NT2/D1 (cell line): ENCODE data around the gene MACROD1.

Experiments
- DNase-seq: peaks from one replicate; pipeline ENCODE4 v3.0.0-alpha.2; 2011; ENCODE audit warnings: low read depth, low spot score
- H3K27me3 ChIP-seq: 2 replicates; pipeline ENCODE4 v1.6.0; 2011; ENCODE audit warnings: mild to moderate bottlenecking; ENCODE audit not compliant: insufficient read length, insufficient read depth
- H3K36me3 ChIP-seq: 2 replicates; pipeline ENCODE4 v1.6.1; 2011; ENCODE audit warnings: mild to moderate bottlenecking, low read length, mixed read lengths; ENCODE audit not compliant: insufficient read depth, insufficient read length
- H3K4me1 ChIP-seq: 2 replicates; pipeline ENCODE4 v1.5.1; 2011; ENCODE audit not compliant: insufficient read depth, insufficient read length
- H3K4me3 ChIP-seq: 2 replicates; pipeline ENCODE4 v1.5.1; 2011; ENCODE audit warnings: low read depth; ENCODE audit not compliant: insufficient read length
- H3K9ac ChIP-seq: 2 replicates; pipeline ENCODE4 v1.6.0; 2011; ENCODE audit warnings: low read depth; ENCODE audit not compliant: insufficient read length
- H3K9me3 ChIP-seq: 2 replicates; pipeline ENCODE4 v1.5.1; 2011; ENCODE audit warnings: mild to moderate bottlenecking, low read length; ENCODE audit not compliant: insufficient read depth
- SUZ12 ChIP-seq: IDR thresholded peaks from 2 replicates; pipeline ENCODE4 v1.6.1; 2011; ENCODE audit not compliant: insufficient read length, insufficient read depth; ENCODE audit errors: extremely low read depth
- YY1 ChIP-seq: IDR thresholded peaks from 2 replicates; pipeline ENCODE4 v1.6.1; 2011; ENCODE audit not compliant: insufficient read length, insufficient read depth
- ZNF274 ChIP-seq: IDR thresholded peaks from 2 replicates; pipeline ENCODE4 v1.6.1; 2011; ENCODE audit warnings: mild to moderate bottlenecking, low read depth, low read length

Gene MACROD1

DNA sequence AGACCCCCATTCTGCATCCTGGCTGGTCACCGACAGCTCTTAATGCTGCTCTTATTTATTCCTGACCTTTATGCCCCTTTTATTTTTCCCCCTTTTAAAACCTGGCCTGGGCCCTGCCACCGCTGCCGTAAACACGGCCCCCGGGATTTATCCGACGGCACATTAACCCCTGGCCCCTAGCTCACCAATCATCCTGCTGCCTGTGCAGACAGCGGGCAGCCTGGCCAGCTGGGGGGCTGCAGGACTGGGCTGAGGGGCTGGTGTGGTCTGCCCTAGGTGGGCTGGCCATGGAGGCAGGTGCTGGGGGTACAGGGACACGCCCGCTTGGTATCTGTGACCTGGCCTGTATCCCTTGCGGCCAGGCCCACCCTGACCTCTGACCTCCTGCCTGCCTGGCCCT lies 151.6 kb downstream of the MACROD1 start:
- Histone ChIP-seq H3K4me1 (peaks cover 24% of the 10 kb centered on the region), H3K9ac (no peak overlapping the region), H3K27me3 (peaks cover 38% of the 10 kb centered on the region), H3K9me3 (peaks cover 12% of the 10 kb centered on the region), H3K4me3 (no peak overlapping the region), H3K36me3 (no peaks in the 10 kb centered on the region)
- TF ChIP-seq ZNF274 (no peak), YY1 (no peak), SUZ12 (no peak)
- no peak for DNase-seq

DNA sequence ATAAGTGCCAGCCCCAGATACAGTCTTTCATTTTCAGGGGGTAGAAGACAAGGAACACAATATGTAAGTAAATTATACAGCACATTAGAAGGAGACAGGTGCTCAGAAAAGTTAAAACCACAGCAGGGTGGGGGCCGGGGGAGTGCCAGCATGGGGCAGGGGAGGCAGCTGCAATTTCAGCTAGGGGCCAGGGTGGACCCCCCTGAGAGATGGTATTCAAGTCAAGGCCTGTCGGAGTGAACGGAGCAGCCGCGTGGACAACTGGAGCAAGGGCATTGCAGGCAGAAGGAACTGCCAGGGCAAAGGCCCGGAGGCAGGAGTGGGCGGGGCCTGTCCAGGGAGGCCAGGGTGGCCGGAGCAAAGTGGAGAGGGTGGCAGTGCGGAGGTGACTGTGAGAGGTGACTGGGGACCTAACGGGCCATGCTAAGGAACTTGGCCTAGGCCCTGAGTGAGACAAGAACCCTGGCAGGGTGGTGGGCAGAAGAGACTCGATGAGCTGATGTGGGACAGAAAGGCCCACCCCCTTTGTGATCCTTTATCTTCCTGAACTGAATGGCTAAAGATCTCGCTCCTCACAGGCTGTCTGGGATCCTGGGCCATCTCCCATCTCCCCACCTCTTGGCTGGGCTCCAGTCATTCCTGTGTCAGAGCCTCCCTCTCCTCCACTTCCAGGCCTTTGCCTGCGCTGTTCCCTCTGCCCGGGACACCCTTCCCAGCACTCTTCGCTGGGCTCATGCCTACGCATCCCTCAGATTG lies 152.6 kb downstream of the MACROD1 start:
- Histone ChIP-seq H3K4me3 (no peak overlapping the region), H3K9me3 (peaks cover 12% of the 10 kb centered on the region), H3K9ac (no peak overlapping the region), H3K36me3 (no peaks in the 10 kb centered on the region), H3K4me1 (peaks cover 17% of the 10 kb centered on the region), H3K27me3 (peaks cover 47% of the 10 kb centered on the region)
- no peak for TF ChIP-seq ZNF274
- no peak for DNase-seq

DNA sequence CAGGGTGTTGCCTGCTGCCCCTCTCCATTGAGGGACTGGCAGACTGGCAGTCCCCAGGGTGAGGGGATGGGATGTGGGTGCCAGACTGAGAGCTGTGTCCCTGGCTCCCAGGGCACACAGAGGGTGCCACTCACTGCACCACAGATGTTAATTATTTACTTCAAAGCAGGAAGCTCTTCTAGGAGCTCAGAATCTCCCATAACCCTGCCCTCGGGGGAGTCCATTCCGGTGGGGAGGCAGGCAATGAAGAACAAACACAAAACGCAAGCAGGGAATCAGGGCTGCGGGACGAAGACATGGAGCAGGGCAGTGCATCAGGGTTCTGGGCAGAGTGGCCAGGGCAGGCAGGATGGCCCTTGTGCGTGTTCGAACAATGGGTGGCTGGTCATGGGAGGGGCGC lies 154.5 kb downstream of the MACROD1 start:
- H3K9me3 ChIP-seq = peaks cover 12% of the 10 kb centered on the region
- DNase-seq = no peak
- no peak overlapping the region for H3K4me3 ChIP-seq
- H3K9ac ChIP-seq = no peak overlapping the region
- H3K36me3 ChIP-seq = no peaks in the 10 kb centered on the region
- TF ChIP-seq YY1 (no peak), SUZ12 (no peak), ZNF274 (no peak)
- H3K4me1 ChIP-seq = peaks cover 33% of the 10 kb centered on the region
- H3K27me3 ChIP-seq = peaks cover 58% of the 10 kb centered on the region

- Histone ChIP-seq H3K27me3 (peaks cover 60% of the 10 kb centered on the region), H3K4me3 (no peak overlapping the region), H3K9me3 (peaks cover 12% of the 10 kb centered on the region), H3K36me3 (no peaks in the 10 kb centered on the region), H3K9ac (no peak overlapping the region), H3K4me1 (peaks cover 30% of the 10 kb centered on the region)
- no peak for DNase-seq
- no peak for TF ChIP-seq ZNF274
Observed at GRCh38 chr11:64010783-64011182, 155.1 kb downstream of the MACROD1 start.

DNA sequence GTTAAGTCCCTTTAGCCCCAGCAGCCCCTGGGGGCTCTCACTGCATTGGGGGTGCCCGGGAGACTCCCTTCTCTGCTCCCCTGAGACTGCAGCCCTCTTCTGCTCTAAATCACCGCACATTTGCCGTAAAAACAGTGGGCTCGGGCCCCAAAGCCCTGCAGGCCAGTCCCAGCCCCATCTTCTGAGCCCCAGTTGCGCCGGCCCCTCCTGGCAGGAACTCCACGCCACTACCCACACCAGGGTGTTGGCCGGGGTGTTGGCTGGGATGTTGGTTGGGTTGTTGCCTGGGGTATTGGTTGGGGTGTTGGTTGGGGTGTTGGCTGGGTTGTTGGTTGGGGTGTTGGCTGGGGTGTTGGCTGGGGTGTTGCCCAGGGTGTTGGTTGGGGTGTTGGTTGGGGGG lies 156.2 kb downstream of the MACROD1 start:
- Histone ChIP-seq H3K27me3 (peaks cover 67% of the 10 kb centered on the region), H3K9me3 (peaks cover 12% of the 10 kb centered on the region), H3K36me3 (no peaks in the 10 kb centered on the region), H3K4me3 (no peak overlapping the region), H3K9ac (no peak overlapping the region), H3K4me1 (peaks cover 27% of the 10 kb centered on the region)
- no peak for DNase-seq
- TF ChIP-seq ZNF274 (no peak), SUZ12 (no peak), YY1 (no peak)

DNA sequence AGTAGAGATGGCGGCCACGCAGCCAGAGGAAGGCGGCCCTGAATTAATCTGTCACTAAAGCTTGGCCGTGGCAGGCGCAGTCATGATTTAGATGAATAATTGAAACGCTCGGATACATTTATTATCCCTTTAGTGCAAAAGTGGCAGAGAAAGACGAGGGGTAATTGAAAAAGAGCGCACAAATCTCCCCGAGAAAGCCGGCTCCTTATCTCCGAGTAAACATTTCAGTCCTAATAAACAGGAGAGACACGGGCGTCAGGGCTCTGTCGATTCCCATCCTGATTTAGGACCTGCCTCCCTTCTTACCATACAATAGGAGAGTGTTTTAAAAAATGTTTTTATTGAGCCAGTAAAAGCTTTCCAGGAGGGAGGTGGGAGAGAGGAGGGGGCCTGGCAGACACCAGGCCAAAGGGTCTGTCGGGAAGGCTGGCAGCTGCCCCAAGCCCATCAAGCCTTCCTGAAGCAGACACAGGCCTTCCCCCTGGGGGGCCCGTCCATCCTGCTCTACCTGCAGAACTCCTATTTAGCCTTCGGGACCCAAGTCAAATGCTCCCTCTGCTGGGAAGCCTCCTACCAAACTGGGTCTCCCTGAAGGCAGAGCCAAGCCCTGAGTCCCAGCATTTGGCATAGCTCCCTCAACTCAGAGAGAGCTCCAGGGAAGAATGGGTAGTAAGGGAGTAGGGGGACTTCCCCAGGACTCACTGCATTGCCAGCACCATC lies 156.8 kb downstream of the MACROD1 start:
- Histone ChIP-seq H3K4me1 (peaks cover 27% of the 10 kb centered on the region), H3K9ac (no peak overlapping the region), H3K9me3 (peaks cover 12% of the 10 kb centered on the region), H3K4me3 (no peak overlapping the region), H3K27me3 (peaks cover 65% of the 10 kb centered on the region), H3K36me3 (no peaks in the 10 kb centered on the region)
- TF ChIP-seq YY1 (no peak), SUZ12 (no peak), ZNF274 (no peak)
- DNase-seq = no peak

DNA sequence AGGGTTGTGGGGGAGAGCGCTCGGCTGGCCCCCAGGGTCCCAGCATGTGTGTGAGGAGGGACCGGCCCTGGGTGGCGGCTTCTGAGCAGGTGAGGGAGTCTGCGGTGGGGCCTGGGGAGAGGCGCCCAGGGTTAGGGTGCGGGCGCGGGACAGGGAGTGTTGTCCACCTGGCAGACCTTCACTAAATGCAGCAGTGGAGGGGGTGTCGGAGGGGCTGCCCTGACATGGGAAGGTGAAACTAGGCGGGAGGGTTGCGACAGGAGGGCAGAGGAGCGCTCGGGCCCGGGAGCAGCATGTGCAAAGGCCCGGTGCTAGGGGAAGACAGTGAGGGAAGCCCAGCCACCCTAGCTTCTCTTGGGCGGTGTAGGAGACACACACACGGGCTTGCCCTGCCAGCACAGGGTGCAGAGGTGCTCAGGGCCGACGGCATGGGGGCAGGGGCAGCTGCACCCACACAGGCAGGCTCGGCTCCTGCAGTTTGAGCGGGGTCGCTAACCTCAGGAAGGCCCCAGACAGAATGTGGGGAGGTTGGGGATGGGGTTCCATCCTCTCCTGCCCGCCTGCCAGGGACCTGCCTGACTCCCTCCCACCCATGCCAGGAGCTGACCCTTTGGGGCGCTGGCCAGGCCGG lies 157.5 kb downstream of the MACROD1 start:
- Histone ChIP-seq H3K9ac (peak overlapping the region; percentile 66), H3K27me3 (peaks cover 59% of the 10 kb centered on the region)
- TF ChIP-seq YY1 (no peak), ZNF274 (no peak), SUZ12 (no peak)

More for the DNA sequence above, 157.5 kb downstream of the MACROD1 start:
- peaks cover 24% of the 10 kb centered on the region for H3K4me1 ChIP-seq
- no peaks in the 10 kb centered on the region for H3K36me3 ChIP-seq
- no peak for DNase-seq
- peaks cover 12% of the 10 kb centered on the region for H3K9me3 ChIP-seq
- peak overlapping the region; percentile 27 for H3K4me3 ChIP-seq
